Transverse colon (tissue), 4 donors: ENCODE measurements around the gene FOXC2. TPM values are rescaled to one million over a fixed set of nuclear protein-coding genes. Genes with fewer than 3 reads are reported as not detected.

Experiments
- DNase-seq: peaks from one replicate; pipeline ENCODE4 v3.0.0-alpha.2; 2019
- H3K27ac ChIP-seq, 4 donors: fragments of 200-600 bp; sonication (generic); 2 replicates each; pipeline ENCODE4 v1.5.1; 2016 to 2018; ENCODE audit warnings: inconsistent platforms in 4 of 4
- H3K27me3 ChIP-seq: fragments of 200-600 bp; sonication (generic); 2 replicates; pipeline ENCODE4 v1.5.1; 2017; ENCODE audit warnings: inconsistent platforms
- H3K36me3 ChIP-seq, 4 donors: fragments of 200-600 bp; sonication (generic); 2 replicates each; pipeline ENCODE4 v1.5.1; 2017 to 2019; ENCODE audit warnings: inconsistent platforms in 4 of 4
- H3K4me1 ChIP-seq, 4 donors: fragments of 200-600 bp; sonication (generic); 2 replicates each; pipeline ENCODE4 v1.5.1; 2017 to 2020; ENCODE audit warnings: inconsistent platforms in 4 of 4
- H3K4me3 ChIP-seq, 4 donors: fragments of 200-600 bp; sonication (generic); 1 replicate in 1 of 4; 2 replicates in 3 of 4; pipeline versions ENCODE4 v1.5.1 to v1.6.1; 2017 to 2019; ENCODE audit warnings: inconsistent platforms in 4 of 4
- H3K9me3 ChIP-seq, 2 donors: fragments of 200-600 bp; sonication (generic); 2 replicates each; pipeline ENCODE4 v1.5.1; 2017 to 2019; ENCODE audit warnings: inconsistent platforms in 2 of 2
- EP300 ChIP-seq: sonication (generic); formaldehyde crosslinking; IDR thresholded peaks from one replicate; pipeline ENCODE4 v1.6.1; 2017; ENCODE audit warnings: antibody characterized with exemption, low read depth
- POLR2A ChIP-seq: fragments of 450-650 bp; IDR thresholded peaks from one replicate; pipeline ENCODE4 v1.6.1; 2016; ENCODE audit warnings: antibody characterized with exemption, mild to moderate bottlenecking, moderate library complexity
- POLR2AphosphoS5 ChIP-seq, 3 donors: sonication (generic); formaldehyde crosslinking; IDR thresholded peaks; one replicate each; pipeline ENCODE4 v1.6.1; 2016; ENCODE audit warnings: antibody characterized with exemption in 3 of 3
- WGBS, 2 donors: methylation state at CpG; one replicate each; pipeline ENCODE4 v1.1.5; 2018; ENCODE audit warnings: low coverage in 1 of 2; 5-methylcytosine and 5-hydroxymethylcytosine counted together
- in situ Hi-C, 4 donors: fragments of 200-750 bp; cut with MboI; loops; one replicate each; pipeline versions ENCODE4 v1.15.0 to v1.15.1; 2017; ENCODE audit warnings: low sequenced_read_pairs in 3 of 4, low pct_ligation_motif_present in 1 of 4, low pct_unique_long_range_greater_than_20kb in 1 of 4
- intact Hi-C: fragments of 100-400 bp; cut with DNase I; formaldehyde crosslinking; loops from one replicate; pipeline ENCODE4 v1.15.1; 2023; ENCODE audit warnings: low total_unique reads
- total RNA-seq, 4 donors: library from RNA; depleted of rRNA; stranded (reverse); fragments of >200 nt; gene quantifications; one replicate each; pipeline ENCODE4 v1.1.0, GENCODE V29; 2016
- TF ChIP-seq, protein P1 (sequence below), 5 experiments: fragments of 200-600 bp in 3 of 5; fragments of 450-650 bp in 2 of 5; sonication (generic) in 3 of 5; IDR thresholded peaks; 1 replicate in 2 of 5; 2 replicates in 3 of 5; pipeline ENCODE4 v1.5.1; 2016 to 2017; ENCODE audit warnings: antibody characterized with exemption in 5 of 5, inconsistent platforms in 3 of 5, mild to moderate bottlenecking in 2 of 5, moderate library complexity in 1 of 5

The FOXC2 gene
- total RNA-seq, 4 donors from 2014 or later = 0.27 TPM; not detected in 3

DNA sequence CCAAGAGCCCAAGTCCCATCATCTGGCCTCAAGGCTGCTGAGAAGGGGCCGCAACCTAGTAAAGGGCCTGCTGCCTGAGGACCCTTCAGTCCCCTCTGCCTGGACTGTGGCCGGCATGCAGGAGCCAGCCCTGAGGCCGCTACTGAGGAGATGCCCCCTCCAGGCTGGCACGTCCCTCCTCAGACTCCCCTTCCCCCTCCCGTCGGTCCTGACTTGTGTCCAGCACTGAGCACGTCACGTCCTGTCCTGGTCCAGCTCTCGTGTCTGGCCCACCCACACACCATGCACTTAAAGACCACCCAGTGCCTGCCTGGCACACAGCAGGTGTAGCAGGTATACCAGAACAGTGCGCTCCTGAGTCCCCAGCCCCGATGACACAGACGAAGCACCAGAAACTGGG is 21.1 kb upstream of the FOXC2 start:
- H3K4me1 ChIP-seq = no peaks in the 10 kb centered on the region
- H3K36me3 ChIP-seq = peaks cover 0 to 20% (median 9%) of the 10 kb centered on the region in 4 donors
- no peak overlapping the region for H3K4me3 ChIP-seq
- H3K27me3 ChIP-seq = no peaks in the 10 kb centered on the region
- intact Hi-C loops = no loop called here
- in situ Hi-C loops = no loop called here
- DNase-seq = no peak
- H3K9me3 ChIP-seq = no peaks in the 10 kb centered on the region
- 86% methylated on average over 12 of the region's 12 CpGs; no CpG with 5 or more reads in 1 of the 2 donors for WGBS, 2 donors
- no peak overlapping the region for H3K27ac ChIP-seq
- no peak for TF ChIP-seq POLR2AphosphoS5 (IDR thresholded peaks at IDR 0.05)
- no peak for TF ChIP-seq POLR2A
- no peak for TF ChIP-seq EP300
- TF ChIP-seq, protein P1, sequence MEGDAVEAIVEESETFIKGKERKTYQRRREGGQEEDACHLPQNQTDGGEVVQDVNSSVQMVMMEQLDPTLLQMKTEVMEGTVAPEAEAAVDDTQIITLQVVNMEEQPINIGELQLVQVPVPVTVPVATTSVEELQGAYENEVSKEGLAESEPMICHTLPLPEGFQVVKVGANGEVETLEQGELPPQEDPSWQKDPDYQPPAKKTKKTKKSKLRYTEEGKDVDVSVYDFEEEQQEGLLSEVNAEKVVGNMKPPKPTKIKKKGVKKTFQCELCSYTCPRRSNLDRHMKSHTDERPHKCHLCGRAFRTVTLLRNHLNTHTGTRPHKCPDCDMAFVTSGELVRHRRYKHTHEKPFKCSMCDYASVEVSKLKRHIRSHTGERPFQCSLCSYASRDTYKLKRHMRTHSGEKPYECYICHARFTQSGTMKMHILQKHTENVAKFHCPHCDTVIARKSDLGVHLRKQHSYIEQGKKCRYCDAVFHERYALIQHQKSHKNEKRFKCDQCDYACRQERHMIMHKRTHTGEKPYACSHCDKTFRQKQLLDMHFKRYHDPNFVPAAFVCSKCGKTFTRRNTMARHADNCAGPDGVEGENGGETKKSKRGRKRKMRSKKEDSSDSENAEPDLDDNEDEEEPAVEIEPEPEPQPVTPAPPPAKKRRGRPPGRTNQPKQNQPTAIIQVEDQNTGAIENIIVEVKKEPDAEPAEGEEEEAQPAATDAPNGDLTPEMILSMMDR (IDR thresholded peaks at IDR 0.05) = no peak

GRCh38 chr16:86545954-86546637 is 20.5 kb upstream of the FOXC2 start:
- Histone ChIP-seq H3K9me3 (no peaks in the 10 kb centered on the region), H3K27me3 (no peaks in the 10 kb centered on the region), H3K4me3 (no peak overlapping the region), H3K4me1 (no peaks in the 10 kb centered on the region), H3K27ac (no peak overlapping the region), H3K36me3 (peaks cover 0 to 15% (median 6%) of the 10 kb centered on the region in 4 donors)
- in situ Hi-C loops (no loop called here), intact Hi-C loops (no loop called here)
- TF ChIP-seq POLR2A (no peak), EP300 (no peak), POLR2AphosphoS5 (IDR thresholded peaks at IDR 0.05) (no peak)
- TF ChIP-seq, protein P1 (IDR thresholded peaks at IDR 0.05) = no peak
- no peak for DNase-seq
- WGBS, 2 donors = 93 to 100% methylated on average over 2 to 19 of the region's 19 CpGs

GRCh38 chr16:86546638-86547013 is 20.0 kb upstream of the FOXC2 start:
- 91% methylated on average over 8 of the region's 8 CpGs; no CpG with 5 or more reads in 1 of the 2 donors for WGBS, 2 donors
- no peak overlapping the region for H3K4me3 ChIP-seq
- H3K27me3 ChIP-seq = no peaks in the 10 kb centered on the region
- in situ Hi-C loops = no loop called here
- H3K36me3 ChIP-seq = peaks cover 0 to 10% (median 4%) of the 10 kb centered on the region in 4 donors
- intact Hi-C loops = no loop called here
- H3K4me1 ChIP-seq = no peaks in the 10 kb centered on the region
- no peak for TF ChIP-seq EP300
- TF ChIP-seq POLR2A = no peak
- no peak for TF ChIP-seq POLR2AphosphoS5 (IDR thresholded peaks at IDR 0.05)
- TF ChIP-seq, protein P1 (IDR thresholded peaks at IDR 0.05) = no peak
- DNase-seq = no peak
- H3K27ac ChIP-seq = no peak overlapping the region
- H3K9me3 ChIP-seq = no peaks in the 10 kb centered on the region

GRCh38 chr16:86547286-86547685 is 19.3 kb upstream of the FOXC2 start:
- 87 to 94% methylated on average over 11 of the region's 11 CpGs for WGBS, 2 donors

More at GRCh38 chr16:86547286-86547685, 19.3 kb upstream of the FOXC2 start:
- Histone ChIP-seq H3K4me1 (no peaks in the 10 kb centered on the region), H3K9me3 (no peaks in the 10 kb centered on the region), H3K4me3 (no peak overlapping the region), H3K27me3 (no peaks in the 10 kb centered on the region), H3K27ac (no peak overlapping the region), H3K36me3 (peaks cover 0 to 9% (median 4%) of the 10 kb centered on the region in 4 donors)
- no peak for DNase-seq
- in situ Hi-C loops = no loop called here
- TF ChIP-seq, protein P1 (IDR thresholded peaks at IDR 0.05) = no peak
- TF ChIP-seq POLR2AphosphoS5 (IDR thresholded peaks at IDR 0.05) = no peak
- intact Hi-C loops = no loop called here
